ENCODE measurements around the gene RPL6. TPM values are rescaled to one million over a fixed set of nuclear protein-coding genes. Genes with fewer than 3 reads are reported as not detected.
A peak's percentile ranks its signal among the peaks of the same experiment; 100 is the strongest.

RPL6 gene
- total and polyA plus RNA-seq, 10 of the 15 experiments (the other 5 are each of a cell fraction or from before 2014, with no cell fraction given), result 801 to 3,690 (median 2,265) TPM

DNA sequence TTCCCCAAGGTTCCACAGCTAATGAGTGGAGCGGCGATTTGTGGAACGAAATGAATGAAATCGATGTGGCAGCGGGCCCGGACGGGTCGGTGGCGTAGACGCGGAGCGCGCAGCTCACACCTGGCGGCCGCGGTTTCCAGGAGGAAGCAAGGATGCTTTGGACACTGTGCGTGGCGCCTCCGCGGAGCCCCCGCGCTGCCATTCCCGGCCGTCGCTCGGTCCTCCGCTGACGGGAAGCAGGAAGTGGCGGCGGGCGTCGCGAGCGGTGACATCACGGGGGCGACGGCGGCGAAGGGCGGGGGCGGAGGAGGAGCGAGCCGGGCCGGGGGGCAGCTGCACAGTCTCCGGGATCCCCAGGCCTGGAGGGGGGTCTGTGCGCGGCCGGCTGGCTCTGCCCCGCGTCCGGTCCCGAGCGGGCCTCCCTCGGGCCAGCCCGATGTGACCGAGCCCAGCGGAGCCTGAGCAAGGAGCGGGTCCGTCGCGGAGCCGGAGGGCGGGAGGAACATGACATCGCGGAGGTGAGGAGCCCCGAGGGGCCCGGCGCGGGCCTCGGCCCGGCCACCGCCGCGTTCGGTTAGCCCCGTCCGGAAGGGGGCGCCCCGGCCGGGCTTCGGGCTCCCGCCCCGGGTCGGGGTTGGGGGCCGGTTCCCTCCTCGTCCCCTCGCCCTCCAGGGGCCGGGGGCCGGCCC is 9.3 kb upstream of the RPL6 start, which contains the start of gene PTPN11 (continued):
- TF ChIP-seq SPI1 (IDR thresholded peaks at IDR 0.05; ENCODE audit: borderline replicate concordance, insufficient read depth, low read depth, low read length) (no peak), NR2F1 (conservative IDR thresholded peaks at IDR 0.05) (peak; percentile 80), ATF7 (IDR thresholded peaks at IDR 0.05; ENCODE audit: low read depth) (no peak), GABPA (IDR thresholded peaks at IDR 0.05; ENCODE audit: low read depth) (peak; percentile 82), CEBPZ (IDR thresholded peaks at IDR 0.05; ENCODE audit: low read depth, low read length) (no peak), LARP7 (IDR thresholded peaks at IDR 0.05) (peak; percentile 75), EZH2 (IDR thresholded peaks at IDR 0.05; ENCODE audit: borderline replicate concordance, control insufficient read depth, low read depth, low read length) (no peak), EP300 (IDR thresholded peaks at IDR 0.05; ENCODE audit: borderline replicate concordance in 1 of 2, control insufficient read depth in 1 of 2, low read depth in 2 of 2, low read length in 2 of 2) (no peak), RAD51 (IDR thresholded peaks at IDR 0.05) (no peak), STAT1 (conservative IDR thresholded peaks at IDR 0.05) (no peak), JUND (IDR thresholded peaks at IDR 0.05; ENCODE audit: low read depth, low read length) (no peak), SRF (IDR thresholded peaks at IDR 0.05; ENCODE audit: low read depth in 2 of 2, low read length in 2 of 2) (peak; percentile 63 to 96), CHD4 (IDR thresholded peaks at IDR 0.05) (no peak), RUNX3 (IDR thresholded peaks at IDR 0.05; ENCODE audit: low read length) (peak; percentile 38), ZZZ3 (IDR thresholded peaks at IDR 0.05; ENCODE audit: control insufficient read depth, insufficient read length, low read depth) (no peak), POLR2AphosphoS2 (IDR thresholded peaks at IDR 0.05; ENCODE audit: low read depth, low read length) (peak; percentile 97), RB1 (IDR thresholded peaks at IDR 0.05; ENCODE audit: borderline replicate concordance) (no peak; the same call in 1 of the 2 replicates), KDM1A (IDR thresholded peaks at IDR 0.05; ENCODE audit: borderline replicate concordance) (no peak), MEF2A (IDR thresholded peaks at IDR 0.05; ENCODE audit: insufficient read depth, low read depth, low read length) (0 out of 2 replicates have a peak, but pooled peaks have one; percentile 48), CHD1 (IDR thresholded peaks at IDR 0.05; ENCODE audit: low read depth, low read length) (no peak), MEF2B (IDR thresholded peaks at IDR 0.05; ENCODE audit: partially characterized antibody, poor library complexity, severe bottlenecking) (peak; percentile 19), CREM (IDR thresholded peaks at IDR 0.05; ENCODE audit: low read depth) (peak; percentile 99), MYC (IDR thresholded peaks at IDR 0.05; ENCODE audit: insufficient read depth, insufficient read length, insufficient replicate concordance, low read length, severe bottlenecking) (peak; percentile 48)
- TF ChIP-seq, protein P1, sequence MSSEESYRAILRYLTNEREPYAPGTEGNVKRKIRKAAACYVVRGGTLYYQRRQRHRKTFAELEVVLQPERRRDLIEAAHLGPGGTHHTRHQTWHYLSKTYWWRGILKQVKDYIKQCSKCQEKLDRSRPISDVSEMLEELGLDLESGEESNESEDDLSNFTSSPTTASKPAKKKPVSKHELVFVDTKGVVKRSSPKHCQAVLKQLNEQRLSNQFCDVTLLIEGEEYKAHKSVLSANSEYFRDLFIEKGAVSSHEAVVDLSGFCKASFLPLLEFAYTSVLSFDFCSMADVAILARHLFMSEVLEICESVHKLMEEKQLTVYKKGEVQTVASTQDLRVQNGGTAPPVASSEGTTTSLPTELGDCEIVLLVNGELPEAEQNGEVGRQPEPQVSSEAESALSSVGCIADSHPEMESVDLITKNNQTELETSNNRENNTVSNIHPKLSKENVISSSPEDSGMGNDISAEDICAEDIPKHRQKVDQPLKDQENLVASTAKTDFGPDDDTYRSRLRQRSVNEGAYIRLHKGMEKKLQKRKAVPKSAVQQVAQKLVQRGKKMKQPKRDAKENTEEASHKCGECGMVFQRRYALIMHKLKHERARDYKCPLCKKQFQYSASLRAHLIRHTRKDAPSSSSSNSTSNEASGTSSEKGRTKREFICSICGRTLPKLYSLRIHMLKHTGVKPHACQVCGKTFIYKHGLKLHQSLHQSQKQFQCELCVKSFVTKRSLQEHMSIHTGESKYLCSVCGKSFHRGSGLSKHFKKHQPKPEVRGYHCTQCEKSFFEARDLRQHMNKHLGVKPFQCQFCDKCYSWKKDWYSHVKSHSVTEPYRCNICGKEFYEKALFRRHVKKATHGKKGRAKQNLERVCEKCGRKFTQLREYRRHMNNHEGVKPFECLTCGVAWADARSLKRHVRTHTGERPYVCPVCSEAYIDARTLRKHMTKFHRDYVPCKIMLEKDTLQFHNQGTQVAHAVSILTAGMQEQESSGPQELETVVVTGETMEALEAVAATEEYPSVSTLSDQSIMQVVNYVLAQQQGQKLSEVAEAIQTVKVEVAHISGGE (CRISPR knock-in tag; IDR thresholded peaks at IDR 0.05), result no peak

Data from GM12878 (cell line).